Esophagus muscularis mucosa (tissue), 4 donors: ENCODE measurements around the gene ADAMTS16. TPM values are rescaled to one million over a fixed set of nuclear protein-coding genes. Genes with fewer than 3 reads are reported as not detected.

Experiments
- DNase-seq: peaks from one replicate; pipeline ENCODE4 v3.0.0-alpha.2; 2017; ENCODE audit errors: extremely low spot score
- H3K27ac ChIP-seq, 4 donors: fragments of 200-600 bp; sonication (generic); replicated peaks in 1 of 4; 1 replicate in 3 of 4; 2 replicates in 1 of 4; pipeline ENCODE4 v1.5.1; 2016 to 2019; ENCODE audit warnings: mild to moderate bottlenecking in 1 of 4
- H3K27me3 ChIP-seq, 4 donors: fragments of 200-600 bp; sonication (generic); one replicate each; pipeline versions ENCODE4 v1.5.1 to v1.6.0; 2016 to 2019
- H3K36me3 ChIP-seq, 4 donors: fragments of 200-600 bp; sonication (generic); one replicate each; pipeline ENCODE4 v1.5.1; 2016 to 2019
- H3K4me1 ChIP-seq, 4 donors: fragments of 200-600 bp; sonication (generic); one replicate each; pipeline ENCODE4 v1.5.1; 2016 to 2019
- H3K4me3 ChIP-seq, 4 donors: fragments of 200-600 bp; sonication (generic); 1 replicate in 2 of 4; 2 replicates in 2 of 4; pipeline ENCODE4 v1.5.1; 2016 to 2019; ENCODE audit warnings: mild to moderate bottlenecking in 4 of 4, moderate library complexity in 1 of 4
- H3K9me3 ChIP-seq, 4 donors: fragments of 200-600 bp; sonication (generic); 1 replicate in 3 of 4; 2 replicates in 1 of 4; pipeline ENCODE4 v1.5.1; 2016 to 2019
- EP300 ChIP-seq: sonication (generic); formaldehyde crosslinking; IDR thresholded peaks from one replicate; pipeline ENCODE4 v1.6.1; 2017; ENCODE audit warnings: antibody characterized with exemption
- POLR2A ChIP-seq: fragments of 450-650 bp; IDR thresholded peaks from one replicate; pipeline ENCODE4 v1.6.1; 2017; ENCODE audit warnings: antibody characterized with exemption, moderate library complexity, mild to moderate bottlenecking, low read depth
- POLR2AphosphoS5 ChIP-seq, 2 donors: sonication (generic); formaldehyde crosslinking; IDR thresholded peaks; one replicate each; pipeline ENCODE4 v1.6.1; 2017; ENCODE audit warnings: antibody characterized with exemption in 2 of 2
- WGBS: methylation state at CpG from one replicate; pipeline ENCODE4 v1.1.5; 2018; 5-methylcytosine and 5-hydroxymethylcytosine counted together
- intact Hi-C: fragments of 100-400 bp; cut with DNase I; formaldehyde crosslinking; loops from one replicate; pipeline ENCODE4 v1.15.1; 2023
- total RNA-seq, 4 donors: library from RNA; depleted of rRNA; stranded (reverse); fragments of >200 nt; gene quantifications; one replicate each; pipeline versions ENCODE4 v1.1.0 to v1.2.1, GENCODE V29; 2016
- TF ChIP-seq, protein P1 (sequence below), 3 experiments: fragments of 200-600 bp in 2 of 3; fragments of 450-650 bp in 1 of 3; sonication (generic) in 2 of 3; IDR thresholded peaks; one replicate each; pipeline ENCODE4 v1.5.1; 2017 to 2019; ENCODE audit warnings: antibody characterized with exemption in 3 of 3, mild to moderate bottlenecking in 2 of 3, moderate library complexity in 1 of 3

ADAMTS16 gene
- total RNA-seq, 4 donors from 2014 or later = 0.42 to 1.1 (median 0.50) TPM; not detected in 1

DNA sequence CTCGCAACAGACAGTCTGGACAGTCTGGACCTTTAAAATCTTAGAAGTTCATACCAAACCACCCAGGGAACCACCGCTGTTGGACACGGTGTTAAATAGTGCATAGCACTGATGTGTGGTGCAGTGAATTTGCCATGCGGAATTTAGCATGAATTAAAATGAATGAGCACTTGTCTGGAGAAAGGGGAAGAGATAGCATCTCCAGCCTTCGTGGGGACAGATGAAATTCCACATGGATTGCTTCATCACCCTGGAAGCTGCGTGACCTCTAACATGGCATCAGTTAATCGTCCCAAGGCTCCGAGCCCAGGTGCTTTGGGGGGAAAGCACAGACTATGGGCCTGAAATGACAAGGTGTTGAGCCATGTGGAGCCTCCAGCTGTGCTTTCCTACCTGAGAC, 91.4 kb downstream of the ADAMTS16 start:
- H3K4me1 ChIP-seq = no peaks in the 10 kb centered on the region
- TF ChIP-seq EP300 (no peak), POLR2AphosphoS5 (IDR thresholded peaks at IDR 0.05) (no peak), POLR2A (no peak)
- TF ChIP-seq, protein P1, sequence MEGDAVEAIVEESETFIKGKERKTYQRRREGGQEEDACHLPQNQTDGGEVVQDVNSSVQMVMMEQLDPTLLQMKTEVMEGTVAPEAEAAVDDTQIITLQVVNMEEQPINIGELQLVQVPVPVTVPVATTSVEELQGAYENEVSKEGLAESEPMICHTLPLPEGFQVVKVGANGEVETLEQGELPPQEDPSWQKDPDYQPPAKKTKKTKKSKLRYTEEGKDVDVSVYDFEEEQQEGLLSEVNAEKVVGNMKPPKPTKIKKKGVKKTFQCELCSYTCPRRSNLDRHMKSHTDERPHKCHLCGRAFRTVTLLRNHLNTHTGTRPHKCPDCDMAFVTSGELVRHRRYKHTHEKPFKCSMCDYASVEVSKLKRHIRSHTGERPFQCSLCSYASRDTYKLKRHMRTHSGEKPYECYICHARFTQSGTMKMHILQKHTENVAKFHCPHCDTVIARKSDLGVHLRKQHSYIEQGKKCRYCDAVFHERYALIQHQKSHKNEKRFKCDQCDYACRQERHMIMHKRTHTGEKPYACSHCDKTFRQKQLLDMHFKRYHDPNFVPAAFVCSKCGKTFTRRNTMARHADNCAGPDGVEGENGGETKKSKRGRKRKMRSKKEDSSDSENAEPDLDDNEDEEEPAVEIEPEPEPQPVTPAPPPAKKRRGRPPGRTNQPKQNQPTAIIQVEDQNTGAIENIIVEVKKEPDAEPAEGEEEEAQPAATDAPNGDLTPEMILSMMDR (IDR thresholded peaks at IDR 0.05) = no peak
- H3K36me3 ChIP-seq = no peaks in the 10 kb centered on the region
- no peak overlapping the region for H3K27ac ChIP-seq
- intact Hi-C loops = no loop called here
- H3K27me3 ChIP-seq = no peaks in the 10 kb centered on the region
- H3K4me3 ChIP-seq = no peak overlapping the region
- H3K9me3 ChIP-seq = no peaks in the 10 kb centered on the region
- 77% methylated on average over 8 of the region's 8 CpGs for WGBS
- no peak for DNase-seq

DNA sequence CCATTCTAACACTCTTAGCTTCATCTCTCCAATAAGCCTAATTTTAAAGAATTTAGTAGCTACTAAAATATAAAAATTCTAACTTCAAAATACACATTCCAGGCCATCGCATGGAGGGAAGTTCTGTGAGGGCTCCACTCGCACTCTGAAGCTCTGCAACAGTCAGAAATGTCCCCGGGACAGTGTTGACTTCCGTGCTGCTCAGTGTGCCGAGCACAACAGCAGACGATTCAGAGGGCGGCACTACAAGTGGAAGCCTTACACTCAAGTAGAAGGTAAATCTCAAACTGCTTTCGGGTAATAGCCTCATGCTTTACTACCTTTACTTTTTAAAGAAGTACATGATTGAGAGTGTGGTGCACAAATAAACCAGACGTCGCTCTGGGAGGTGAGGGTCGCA, 94.8 kb downstream of the ADAMTS16 start:
- Histone ChIP-seq H3K27me3 (no peaks in the 10 kb centered on the region), H3K36me3 (no peaks in the 10 kb centered on the region), H3K27ac (no peak overlapping the region), H3K4me1 (no peaks in the 10 kb centered on the region), H3K4me3 (no peak overlapping the region), H3K9me3 (no peaks in the 10 kb centered on the region)
- no peak for DNase-seq
- WGBS = 75% methylated on average over 11 of the region's 11 CpGs
- TF ChIP-seq POLR2A (no peak), EP300 (no peak), POLR2AphosphoS5 (IDR thresholded peaks at IDR 0.05) (no peak)
- TF ChIP-seq, protein P1 (IDR thresholded peaks at IDR 0.05) = no peak
- intact Hi-C loops = no loop called here

DNA sequence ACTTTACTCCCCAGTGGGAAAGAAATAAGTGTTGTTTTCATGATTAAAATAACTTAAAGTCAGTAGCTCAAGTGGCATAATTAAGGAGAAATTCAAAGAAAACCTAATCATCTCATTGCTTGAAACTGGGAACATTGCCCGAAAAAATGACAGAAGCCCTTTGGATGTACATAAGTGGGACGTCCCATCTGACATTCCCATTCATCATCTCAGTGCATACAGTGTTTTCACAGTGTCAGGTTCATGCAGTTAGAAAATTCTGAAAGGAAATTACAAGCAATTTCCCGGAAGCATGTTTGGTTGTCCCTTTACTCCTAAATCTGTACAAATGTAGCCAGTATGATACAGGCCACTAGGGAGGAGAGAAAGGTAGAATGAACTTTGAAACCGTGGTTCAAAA, 95.6 kb downstream of the ADAMTS16 start:
- no peak for TF ChIP-seq POLR2AphosphoS5 (IDR thresholded peaks at IDR 0.05)
- DNase-seq = no peak
- WGBS = 49% methylated on average over 4 of the region's 4 CpGs
- no peaks in the 10 kb centered on the region for H3K27me3 ChIP-seq
- no peaks in the 10 kb centered on the region for H3K4me1 ChIP-seq
- H3K9me3 ChIP-seq = no peaks in the 10 kb centered on the region
- no peak overlapping the region for H3K27ac ChIP-seq
- intact Hi-C loops = no loop called here
- H3K4me3 ChIP-seq = no peak overlapping the region
- H3K36me3 ChIP-seq = no peaks in the 10 kb centered on the region

DNA sequence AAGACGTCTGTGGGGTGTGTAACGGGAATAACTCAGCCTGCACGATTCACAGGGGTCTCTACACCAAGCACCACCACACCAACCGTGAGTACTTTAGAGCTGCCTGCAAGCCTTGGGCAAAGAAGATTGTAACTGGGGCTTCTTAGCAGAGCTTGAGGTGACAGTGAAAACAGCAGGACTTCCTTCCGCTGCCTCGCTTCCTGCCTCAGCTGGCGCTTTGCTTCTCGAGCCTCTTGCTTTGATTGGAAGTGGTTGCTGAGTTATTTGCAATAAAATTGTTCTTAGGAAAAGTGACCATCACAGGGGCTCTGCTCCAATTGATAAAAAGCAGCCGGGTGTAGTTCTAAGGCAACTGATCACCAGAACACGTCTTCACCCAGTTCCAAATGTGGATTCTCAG, 99.1 kb downstream of the ADAMTS16 start:
- Histone ChIP-seq H3K27me3 (peaks cover 0 to 6% (median 0%) of the 10 kb centered on the region in 4 donors), H3K36me3 (no peaks in the 10 kb centered on the region), H3K9me3 (no peaks in the 10 kb centered on the region), H3K27ac (no peak overlapping the region), H3K4me1 (no peaks in the 10 kb centered on the region), H3K4me3 (no peak overlapping the region)
- intact Hi-C loops = no loop called here
- DNase-seq = no peak
- WGBS = 84% methylated on average over 8 of the region's 10 CpGs
- no peak for TF ChIP-seq POLR2A
- TF ChIP-seq POLR2AphosphoS5 (IDR thresholded peaks at IDR 0.05) = no peak
- no peak for TF ChIP-seq EP300
- TF ChIP-seq, protein P1 (IDR thresholded peaks at IDR 0.05) = no peak

DNA sequence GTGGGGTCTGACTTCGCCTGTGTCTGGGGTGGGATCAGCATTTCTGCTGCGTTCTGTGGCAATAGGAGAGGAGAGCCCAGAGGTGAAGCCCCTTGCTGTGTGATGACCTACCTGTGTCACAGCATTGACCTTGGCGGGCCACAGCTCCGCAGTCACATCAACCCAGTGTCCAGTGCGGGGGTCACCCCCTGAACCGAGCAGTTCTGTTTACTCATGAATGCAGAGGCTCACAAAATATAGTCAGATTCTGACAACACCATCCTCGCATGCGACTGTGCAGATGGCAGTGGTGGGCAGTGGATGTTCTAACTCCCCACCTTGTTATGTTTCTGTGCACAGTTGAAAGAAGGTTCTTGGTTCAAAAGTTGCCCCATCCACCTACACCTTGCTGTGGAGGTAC, 100.1 kb downstream of the ADAMTS16 start:
- intact Hi-C loops = no loop called here
- WGBS = 94% methylated on average over 8 of the region's 8 CpGs

More for the DNA sequence above, 100.1 kb downstream of the ADAMTS16 start:
- no peaks in the 10 kb centered on the region for H3K9me3 ChIP-seq
- H3K4me1 ChIP-seq = no peaks in the 10 kb centered on the region
- no peak overlapping the region for H3K27ac ChIP-seq
- TF ChIP-seq EP300 (no peak), POLR2AphosphoS5 (IDR thresholded peaks at IDR 0.05) (no peak), POLR2A (no peak)
- TF ChIP-seq, protein P1 (IDR thresholded peaks at IDR 0.05) = no peak
- H3K27me3 ChIP-seq = peaks cover 0 to 6% (median 0%) of the 10 kb centered on the region in 4 donors
- DNase-seq = no peak
- no peaks in the 10 kb centered on the region for H3K36me3 ChIP-seq
- H3K4me3 ChIP-seq = no peak overlapping the region
